ENCODE data around the gene CADM4. TPM values are rescaled to one million over a fixed set of nuclear protein-coding genes. Genes with fewer than 3 reads are reported as not detected.
A peak's percentile ranks its signal among the peaks of the same experiment; 100 is the strongest.

CADM4 gene
- total and polyA plus RNA-seq, 2 donors (not counting 1 experiment from before 2014, with no cell fraction given) = 0.21 to 0.42 TPM

DNA sequence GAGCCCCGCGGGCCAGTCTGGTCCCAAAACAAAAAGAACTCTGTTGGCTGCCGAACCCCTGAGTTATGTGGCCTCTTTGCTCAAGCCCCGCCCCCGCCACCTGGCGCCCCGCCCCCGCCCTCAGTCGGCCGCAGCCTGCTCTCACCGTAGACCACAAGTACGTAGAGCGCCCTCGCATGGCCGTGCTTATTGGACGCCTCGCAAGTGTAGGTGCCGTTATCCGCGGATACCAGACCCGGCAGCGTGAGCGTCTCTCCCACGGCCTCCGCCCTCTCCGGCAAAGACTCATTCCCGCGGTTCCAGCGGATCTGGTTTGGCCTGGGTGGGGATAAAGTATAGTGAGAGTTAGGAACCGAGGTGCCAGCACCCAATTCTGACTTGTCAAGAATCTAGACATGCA lies 14.7 kb downstream of the CADM4 start:
- peak; percentile 75 for ATAC-seq (ENCODE audit: low read depth)

More for the DNA sequence above, 14.7 kb downstream of the CADM4 start:
- Histone ChIP-seq H3K79me2 (ENCODE audit: control insufficient read depth, insufficient read depth, low read length) (no peaks in the 10 kb centered on the region), H4K20me1 (ENCODE audit: control insufficient read depth, insufficient read depth, low read length, poor library complexity, severe bottlenecking) (peaks cover 16% of the 10 kb centered on the region), H3K4me3 (ENCODE audit: control extremely low read depth in 1 of 5, extremely low read depth in 1 of 5, insufficient read depth in 1 of 5, low read depth in 2 of 5, low read length in 4 of 5) (no peak overlapping the region), H3K36me3 (replicated peaks in 1 of 2; ENCODE audit: control extremely low read depth in 1 of 2, control insufficient read depth in 1 of 2, extremely low read depth in 1 of 2, insufficient read depth in 2 of 2, low read length in 1 of 2) (no peaks in the 10 kb centered on the region), H3K9ac (ENCODE audit: low read length) (no peak overlapping the region), H3K9me3 (ENCODE audit: control extremely low read depth in 1 of 3, control insufficient read depth in 2 of 3, insufficient read depth in 1 of 3, low read length in 2 of 3) (peaks cover 0 to 27% (median 0%) of the 10 kb centered on the region in 3 donors), H3K27me3 (replicated peaks in 1 of 4; ENCODE audit: control extremely low read depth in 1 of 4, control insufficient read depth in 3 of 4, insufficient read depth in 4 of 4, low read length in 3 of 4) (peaks cover 0 to 14% (median 7%) of the 10 kb centered on the region in 4 experiments), H2AFZ (ENCODE audit: insufficient read depth, low read depth, low read length, poor library complexity, severe bottlenecking) (peak overlapping the region; percentile 39), H3K4me2 (replicated peaks; ENCODE audit: low read depth, low read length, poor library complexity, severe bottlenecking) (peak overlapping the region; percentile 61), H3K27ac (ENCODE audit: low read length in 2 of 2) (no peak overlapping the region), H3K4me1 (ENCODE audit: control insufficient read depth in 2 of 2, insufficient read depth in 2 of 2, low read length in 2 of 2) (peaks cover 14% of the 10 kb centered on the region in 2 donors)
- TF ChIP-seq EZH2 (IDR thresholded peaks at IDR 0.05; ENCODE audit: borderline replicate concordance, insufficient read depth, low read depth, low read length, poor library complexity, severe bottlenecking) = no peak
- TF ChIP-seq, protein P1, sequence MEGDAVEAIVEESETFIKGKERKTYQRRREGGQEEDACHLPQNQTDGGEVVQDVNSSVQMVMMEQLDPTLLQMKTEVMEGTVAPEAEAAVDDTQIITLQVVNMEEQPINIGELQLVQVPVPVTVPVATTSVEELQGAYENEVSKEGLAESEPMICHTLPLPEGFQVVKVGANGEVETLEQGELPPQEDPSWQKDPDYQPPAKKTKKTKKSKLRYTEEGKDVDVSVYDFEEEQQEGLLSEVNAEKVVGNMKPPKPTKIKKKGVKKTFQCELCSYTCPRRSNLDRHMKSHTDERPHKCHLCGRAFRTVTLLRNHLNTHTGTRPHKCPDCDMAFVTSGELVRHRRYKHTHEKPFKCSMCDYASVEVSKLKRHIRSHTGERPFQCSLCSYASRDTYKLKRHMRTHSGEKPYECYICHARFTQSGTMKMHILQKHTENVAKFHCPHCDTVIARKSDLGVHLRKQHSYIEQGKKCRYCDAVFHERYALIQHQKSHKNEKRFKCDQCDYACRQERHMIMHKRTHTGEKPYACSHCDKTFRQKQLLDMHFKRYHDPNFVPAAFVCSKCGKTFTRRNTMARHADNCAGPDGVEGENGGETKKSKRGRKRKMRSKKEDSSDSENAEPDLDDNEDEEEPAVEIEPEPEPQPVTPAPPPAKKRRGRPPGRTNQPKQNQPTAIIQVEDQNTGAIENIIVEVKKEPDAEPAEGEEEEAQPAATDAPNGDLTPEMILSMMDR (IDR thresholded peaks at IDR 0.05) = peak; percentile 61
- POLR2A ChIA-PET = no interaction called here
- peak; percentile 86 for DNase-seq
- Mint-ChIP-seq H3K27ac (no peak overlapping the region), H3K4me3 (no peak overlapping the region), H3K27me3 (peaks cover 15% of the 10 kb centered on the region), H3K9me3 (ENCODE audit: insufficient read depth) (no peaks in the 10 kb centered on the region), H3K4me1 (peaks cover 19% of the 10 kb centered on the region)
- CTCF ChIA-PET = interaction anchor here (0.6 to 3.4 kb wide), 3 partner anchors 70 to 1238 kb away, joined by 4 to 12 read pairs (median 11); no protein-coding TSS in a partner anchor
- 6% methylated on average over 20 of the region's 30 CpGs for WGBS (ENCODE audit: insufficient coverage)
- intact Hi-C loops (cut with micrococcal nuclease) = no loop called here
